ENCODE measurements around the gene SECTM1. TPM values are rescaled to one million over a fixed set of nuclear protein-coding genes. Genes with fewer than 3 reads are reported as not detected.

Gene SECTM1
- polyA plus RNA-seq, 2 donors, result 2.2 to 10.8 TPM

DNA sequence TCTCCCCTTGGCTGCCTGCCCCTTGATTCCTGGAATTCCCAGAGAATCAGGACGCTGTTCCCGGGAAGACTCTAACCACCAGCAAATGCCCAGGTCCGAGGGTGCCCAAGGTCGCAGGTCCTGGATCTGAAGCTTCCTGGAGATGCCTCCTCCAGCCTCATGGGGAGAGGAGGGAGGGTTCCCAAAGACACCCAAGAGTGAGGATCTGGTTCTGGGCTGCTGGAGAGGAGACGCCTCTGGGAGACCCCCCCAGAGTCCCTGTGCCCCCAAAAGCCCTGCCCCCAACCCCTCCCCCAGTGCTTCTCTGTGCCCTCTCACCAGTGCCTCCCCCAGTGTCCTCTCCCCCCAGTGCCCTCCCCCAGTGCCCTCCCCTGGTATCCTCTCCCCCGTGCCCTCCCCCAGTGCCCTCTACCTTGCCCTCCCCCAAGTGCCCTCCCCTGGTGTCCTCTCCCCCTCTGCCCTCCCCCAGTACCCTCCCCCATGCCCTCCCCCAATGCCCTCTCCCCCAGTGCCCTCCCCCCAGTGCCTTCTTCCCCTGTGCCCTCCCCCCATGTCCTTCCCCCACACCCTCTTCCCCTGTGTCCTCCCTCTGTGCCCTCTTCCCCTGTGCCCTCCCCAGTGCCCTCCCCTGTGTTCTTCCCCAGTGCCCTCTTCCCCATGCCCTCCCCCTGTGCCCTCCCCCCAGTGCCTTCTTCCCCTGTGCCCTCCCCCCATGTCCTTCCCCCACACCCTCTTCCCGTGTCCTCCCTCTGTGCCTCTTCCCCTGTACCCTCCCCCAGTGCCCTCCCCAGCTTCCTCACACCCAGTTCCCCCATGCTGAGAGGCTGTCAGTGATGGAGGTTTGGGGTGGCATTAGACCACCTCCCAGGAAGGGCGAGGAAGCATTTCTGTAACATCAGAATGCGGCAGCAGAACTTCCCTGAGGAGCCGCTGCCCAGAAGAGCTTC lies 6.3 kb upstream of the SECTM1 start:
- peak overlapping the region in 1 of 2 donors; percentile 62 for H3K27ac ChIP-seq (ENCODE audit: low read depth in 2 of 2, low read length in 1 of 2)
- H3K4me3 ChIP-seq (ENCODE audit: low read depth in 1 of 2, low read length in 2 of 2), result peak overlapping the region; percentile 31 to 36
- no peaks in the 10 kb centered on the region for H3K36me3 ChIP-seq (ENCODE audit: control insufficient read depth in 2 of 2, insufficient read depth in 2 of 2, low read length in 1 of 2)
- H3K9me3 ChIP-seq (ENCODE audit: control insufficient read depth in 2 of 2, insufficient read depth in 1 of 2, low read depth in 1 of 2, low read length in 1 of 2), result no peaks in the 10 kb centered on the region
- WGBS, 2 donors, result 51 to 52% methylated on average over 9 to 10 of the region's 10 CpGs
- H3K4me1 ChIP-seq (ENCODE audit: control insufficient read depth in 2 of 2, insufficient read depth in 2 of 2, low read length in 1 of 2), result peaks cover 0 to 6% of the 10 kb centered on the region in 2 donors
- H3K27me3 ChIP-seq (ENCODE audit: control insufficient read depth in 1 of 2, insufficient read depth in 2 of 2, low read length in 2 of 2), result no peaks in the 10 kb centered on the region

DNA sequence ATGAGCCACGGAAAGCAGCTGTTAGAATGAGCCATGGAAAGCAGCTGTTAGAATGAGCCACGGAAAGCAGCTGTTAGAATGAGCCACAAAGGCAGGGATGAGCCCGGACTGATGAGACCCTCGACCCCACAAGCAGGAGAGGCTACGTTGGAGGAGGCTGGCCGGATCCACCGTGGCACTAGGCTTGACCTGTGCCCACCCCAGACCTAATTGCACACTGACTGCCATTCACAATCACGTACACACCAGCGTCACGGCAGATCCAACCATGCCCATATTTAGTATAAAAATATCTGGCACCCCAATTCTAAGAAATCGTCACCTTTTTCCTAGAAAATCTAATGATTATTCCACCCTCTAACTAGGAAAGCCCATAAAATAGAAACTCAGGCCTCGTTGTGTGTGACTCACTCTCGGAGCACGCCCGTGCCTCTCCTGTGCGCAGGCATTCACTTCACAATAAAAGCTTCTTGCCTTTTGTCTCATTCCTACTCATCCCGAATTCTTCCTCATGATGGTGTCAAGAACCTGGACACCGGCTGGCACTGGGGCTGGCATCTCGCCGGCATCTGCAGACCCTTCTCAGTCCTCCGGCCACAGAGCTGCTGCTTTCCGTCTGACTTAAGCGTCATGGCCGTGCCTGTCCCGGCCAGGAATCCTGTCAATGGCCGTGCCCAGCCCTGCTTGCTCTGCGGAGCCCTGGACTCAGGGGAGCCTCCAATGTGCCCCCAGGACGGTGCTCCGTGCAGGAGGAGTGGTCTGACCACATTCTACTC lies 5.5 kb upstream of the SECTM1 start:
- WGBS, 2 donors, result 23 to 28% methylated on average over 29 of the region's 29 CpGs
- Histone ChIP-seq H3K27ac (ENCODE audit: low read depth in 2 of 2, low read length in 1 of 2) (peak overlapping the region; percentile 67 to 82), H3K27me3 (ENCODE audit: control insufficient read depth in 1 of 2, insufficient read depth in 2 of 2, low read length in 2 of 2) (no peaks in the 10 kb centered on the region)

DNA sequence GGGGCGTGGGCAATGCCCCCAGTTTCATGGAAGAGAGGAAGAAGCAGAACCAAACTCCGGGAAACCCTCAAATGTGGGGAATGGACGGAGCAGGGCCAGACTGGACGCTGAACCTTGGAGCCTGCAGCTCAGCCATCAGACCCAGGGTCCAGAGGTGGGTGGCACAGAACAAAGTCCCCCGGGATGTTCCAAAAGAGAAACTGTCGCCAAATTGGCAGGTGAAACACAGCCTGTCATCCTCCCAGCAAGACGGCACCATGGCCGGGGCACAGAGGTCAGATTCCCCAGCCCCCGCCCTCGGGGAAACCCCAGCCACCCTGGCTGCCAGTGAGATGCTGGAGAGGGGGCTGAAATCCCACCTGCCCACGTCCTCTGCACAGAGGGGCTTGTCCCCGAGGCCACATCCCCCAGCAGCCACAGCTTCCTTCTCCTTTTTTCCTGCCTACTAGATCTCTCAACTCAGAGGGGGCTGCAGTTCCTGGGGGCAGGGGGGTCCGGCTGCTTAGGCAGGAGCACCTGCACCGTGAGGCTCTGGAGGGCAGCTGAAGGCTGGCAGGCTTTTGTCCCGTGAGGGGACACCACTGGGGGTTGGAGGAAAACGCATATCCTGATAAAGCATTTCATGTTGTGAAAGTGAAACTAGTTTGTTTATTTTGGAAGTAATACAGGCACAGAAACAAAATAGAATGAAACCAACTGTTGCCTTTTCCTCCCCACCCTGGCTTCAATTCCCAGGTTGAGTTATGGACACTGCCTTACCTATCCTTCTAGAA lies 1.2 kb upstream of the SECTM1 start:
- no peaks in the 10 kb centered on the region for H3K36me3 ChIP-seq (ENCODE audit: control insufficient read depth in 2 of 2, insufficient read depth in 2 of 2, low read length in 1 of 2)
- H3K4me3 ChIP-seq (ENCODE audit: low read depth in 1 of 2, low read length in 2 of 2), result peak overlapping the region; percentile 32 to 43
- 16 to 18% methylated on average over 16 of the region's 16 CpGs for whole genome bisulfite sequencing, 2 donors
- H3K4me1 ChIP-seq (ENCODE audit: control insufficient read depth in 2 of 2, insufficient read depth in 2 of 2, low read length in 1 of 2), result peaks cover 6 to 40% of the 10 kb centered on the region in 2 donors
- H3K27ac ChIP-seq (ENCODE audit: low read depth in 2 of 2, low read length in 1 of 2), result peak overlapping the region; percentile 25 to 62
- H3K27me3 ChIP-seq (ENCODE audit: control insufficient read depth in 1 of 2, insufficient read depth in 2 of 2, low read length in 2 of 2), result no peaks in the 10 kb centered on the region
- no peaks in the 10 kb centered on the region for H3K9me3 ChIP-seq (ENCODE audit: control insufficient read depth in 2 of 2, insufficient read depth in 1 of 2, low read depth in 1 of 2, low read length in 1 of 2)

More for the DNA sequence above, 5.5 kb upstream of the SECTM1 start:
- Histone ChIP-seq H3K4me1 (ENCODE audit: control insufficient read depth in 2 of 2, insufficient read depth in 2 of 2, low read length in 1 of 2) (peaks cover 0 to 15% of the 10 kb centered on the region in 2 donors), H3K9me3 (ENCODE audit: control insufficient read depth in 2 of 2, insufficient read depth in 1 of 2, low read depth in 1 of 2, low read length in 1 of 2) (no peaks in the 10 kb centered on the region), H3K4me3 (ENCODE audit: low read depth in 1 of 2, low read length in 2 of 2) (peak overlapping the region; percentile 31 to 36), H3K36me3 (ENCODE audit: control insufficient read depth in 2 of 2, insufficient read depth in 2 of 2, low read length in 1 of 2) (no peaks in the 10 kb centered on the region)

- Histone ChIP-seq H3K27me3 (ENCODE audit: control insufficient read depth in 1 of 2, insufficient read depth in 2 of 2, low read length in 2 of 2) (no peaks in the 10 kb centered on the region), H3K36me3 (ENCODE audit: control insufficient read depth in 2 of 2, insufficient read depth in 2 of 2, low read length in 1 of 2) (no peaks in the 10 kb centered on the region), H3K27ac (ENCODE audit: low read depth in 2 of 2, low read length in 1 of 2) (peak overlapping the region; percentile 33 to 62), H3K4me3 (ENCODE audit: low read depth in 1 of 2, low read length in 2 of 2) (peak overlapping the region; percentile 32 to 55), H3K4me1 (ENCODE audit: control insufficient read depth in 2 of 2, insufficient read depth in 2 of 2, low read length in 1 of 2) (peaks cover 6 to 37% of the 10 kb centered on the region in 2 donors), H3K9me3 (ENCODE audit: control insufficient read depth in 2 of 2, insufficient read depth in 1 of 2, low read depth in 1 of 2, low read length in 1 of 2) (no peaks in the 10 kb centered on the region)
- 36 to 39% methylated on average over 25 of the region's 25 CpGs for whole genome bisulfite sequencing, 2 donors
Measured at GRCh38 chr17:82334204-82334621, 647 bp upstream of the SECTM1 start.

- peak overlapping the region; percentile 47 to 55 for H3K4me3 ChIP-seq (ENCODE audit: low read depth in 1 of 2, low read length in 2 of 2)
- H3K9me3 ChIP-seq (ENCODE audit: control insufficient read depth in 2 of 2, insufficient read depth in 1 of 2, low read depth in 1 of 2, low read length in 1 of 2), result no peaks in the 10 kb centered on the region
- H3K36me3 ChIP-seq (ENCODE audit: control insufficient read depth in 2 of 2, insufficient read depth in 2 of 2, low read length in 1 of 2), result no peaks in the 10 kb centered on the region
- peak overlapping the region; percentile 47 for H3K27ac ChIP-seq (ENCODE audit: low read depth in 2 of 2, low read length in 1 of 2)
- 10 to 19% methylated on average over 32 of the region's 32 CpGs for WGBS, 2 donors
- H3K27me3 ChIP-seq (ENCODE audit: control insufficient read depth in 1 of 2, insufficient read depth in 2 of 2, low read length in 2 of 2), result no peaks in the 10 kb centered on the region
- H3K4me1 ChIP-seq (ENCODE audit: control insufficient read depth in 2 of 2, insufficient read depth in 2 of 2, low read length in 1 of 2), result peaks cover 6 to 42% of the 10 kb centered on the region in 2 donors
Measured at GRCh38 chr17:82332669-82333278, 792 bp downstream of the SECTM1 start.

DNA sequence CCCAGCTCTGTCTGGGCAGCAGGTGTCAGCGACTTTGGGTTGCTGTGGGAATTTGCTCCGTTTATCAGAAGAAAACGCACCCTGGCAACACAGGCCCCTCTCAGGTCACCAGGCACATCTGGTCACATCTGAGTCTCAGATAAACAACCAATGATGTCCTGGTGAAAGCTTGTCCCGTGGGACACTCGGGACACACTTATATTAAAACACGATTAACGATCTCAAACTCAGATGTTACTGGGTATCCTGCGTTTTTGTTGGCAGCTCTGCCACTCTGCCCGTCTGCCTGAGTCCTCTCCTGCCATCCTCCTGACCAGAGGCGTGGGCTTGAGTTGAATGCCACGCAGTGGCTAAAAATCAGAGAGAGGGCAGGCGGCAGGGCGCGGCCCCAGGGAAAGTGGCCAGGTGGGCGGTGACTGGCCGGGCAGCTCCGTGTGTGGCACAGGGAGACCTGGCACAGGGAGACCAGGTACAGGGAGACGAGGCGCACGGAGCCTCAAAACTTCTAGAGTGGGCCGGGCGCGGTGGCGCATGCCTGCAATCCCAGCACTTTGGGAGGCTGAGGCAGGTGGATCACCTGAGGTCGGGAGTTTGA lies 2.1 kb downstream of the SECTM1 start:
- Histone ChIP-seq H3K4me3 (ENCODE audit: low read depth in 1 of 2, low read length in 2 of 2) (no peak overlapping the region), H3K27ac (ENCODE audit: low read depth in 2 of 2, low read length in 1 of 2) (no peak overlapping the region), H3K27me3 (ENCODE audit: control insufficient read depth in 1 of 2, insufficient read depth in 2 of 2, low read length in 2 of 2) (no peaks in the 10 kb centered on the region), H3K9me3 (ENCODE audit: control insufficient read depth in 2 of 2, insufficient read depth in 1 of 2, low read depth in 1 of 2, low read length in 1 of 2) (no peaks in the 10 kb centered on the region), H3K36me3 (ENCODE audit: control insufficient read depth in 2 of 2, insufficient read depth in 2 of 2, low read length in 1 of 2) (no peaks in the 10 kb centered on the region), H3K4me1 (ENCODE audit: control insufficient read depth in 2 of 2, insufficient read depth in 2 of 2, low read length in 1 of 2) (peaks cover 6 to 42% of the 10 kb centered on the region in 2 donors)
- WGBS, 2 donors, result 62 to 73% methylated on average over 25 of the region's 25 CpGs

GRCh38 chr17:82330322-82331239 lies 3.0 kb downstream of the SECTM1 start:
- Histone ChIP-seq H3K27ac (ENCODE audit: low read depth in 2 of 2, low read length in 1 of 2) (no peak overlapping the region), H3K4me3 (ENCODE audit: low read depth in 1 of 2, low read length in 2 of 2) (no peak overlapping the region), H3K36me3 (ENCODE audit: control insufficient read depth in 2 of 2, insufficient read depth in 2 of 2, low read length in 1 of 2) (no peaks in the 10 kb centered on the region), H3K9me3 (ENCODE audit: control insufficient read depth in 2 of 2, insufficient read depth in 1 of 2, low read depth in 1 of 2, low read length in 1 of 2) (no peaks in the 10 kb centered on the region), H3K27me3 (ENCODE audit: control insufficient read depth in 1 of 2, insufficient read depth in 2 of 2, low read length in 2 of 2) (no peaks in the 10 kb centered on the region), H3K4me1 (ENCODE audit: control insufficient read depth in 2 of 2, insufficient read depth in 2 of 2, low read length in 1 of 2) (peaks cover 6 to 43% of the 10 kb centered on the region in 2 donors)
- 34 to 52% methylated on average over 28 of the region's 28 CpGs for WGBS, 2 donors

- no peaks in the 10 kb centered on the region for H3K36me3 ChIP-seq (ENCODE audit: control insufficient read depth in 2 of 2, insufficient read depth in 2 of 2, low read length in 1 of 2)
- peaks cover 6 to 43% of the 10 kb centered on the region in 2 donors for H3K4me1 ChIP-seq (ENCODE audit: control insufficient read depth in 2 of 2, insufficient read depth in 2 of 2, low read length in 1 of 2)
- H3K4me3 ChIP-seq (ENCODE audit: low read depth in 1 of 2, low read length in 2 of 2), result no peak overlapping the region
- no peaks in the 10 kb centered on the region for H3K9me3 ChIP-seq (ENCODE audit: control insufficient read depth in 2 of 2, insufficient read depth in 1 of 2, low read depth in 1 of 2, low read length in 1 of 2)
- WGBS, 2 donors, result 79 to 85% methylated on average over 19 of the region's 19 CpGs
- no peaks in the 10 kb centered on the region for H3K27me3 ChIP-seq (ENCODE audit: control insufficient read depth in 1 of 2, insufficient read depth in 2 of 2, low read length in 2 of 2)
- H3K27ac ChIP-seq (ENCODE audit: low read depth in 2 of 2, low read length in 1 of 2), result no peak overlapping the region
Measured at GRCh38 chr17:82329683-82330321, 3.8 kb downstream of the SECTM1 start.

Measured in esophagus (tissue), 2 donors.